Measurements from ENCODE around the gene CTCFL. TPM values are rescaled to one million over a fixed set of nuclear protein-coding genes. Genes with fewer than 3 reads are reported as not detected.

Gene CTCFL
- total and polyA plus RNA-seq, 2 experiments from 2014 or later, result not detected

DNA sequence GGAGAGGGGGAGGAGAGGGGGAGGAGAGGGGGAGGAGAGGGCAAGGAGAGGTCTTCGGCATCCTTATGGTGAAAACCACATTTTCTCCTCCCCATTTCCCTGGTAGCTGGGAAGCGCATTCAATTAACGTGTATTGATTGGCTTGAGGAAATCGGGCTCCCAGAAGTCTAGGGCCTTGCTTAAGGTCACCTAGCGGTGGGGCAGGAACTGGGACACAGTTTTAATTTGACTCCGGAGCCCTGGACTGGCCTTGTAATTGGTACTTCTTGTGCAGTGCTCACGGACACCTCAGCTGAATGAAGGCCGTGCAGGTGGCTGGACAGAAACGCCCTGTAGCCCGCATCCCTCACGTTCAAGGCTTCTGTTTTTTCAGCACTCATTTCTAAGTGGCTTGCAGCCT is 42.8 kb downstream of the CTCFL start:
- Histone ChIP-seq H3K4me3 (no peak overlapping the region), H3K36me3 (ENCODE audit: low read depth) (no peaks in the 10 kb centered on the region), H4K20me1 (ENCODE audit: insufficient read depth) (no peaks in the 10 kb centered on the region), H3K9ac (no peak overlapping the region), H3K4me1 (ENCODE audit: insufficient read depth) (no peaks in the 10 kb centered on the region), H3K79me2 (ENCODE audit: insufficient read depth) (no peaks in the 10 kb centered on the region), H3K27ac (no peak overlapping the region), H3K9me2 (ENCODE audit: insufficient read depth) (no peaks in the 10 kb centered on the region), H3K9me3 (ENCODE audit: low read depth) (no peaks in the 10 kb centered on the region), H3F3A (ENCODE audit: insufficient read depth) (no peaks in the 10 kb centered on the region), H3K27me3 (replicated peaks; ENCODE audit: insufficient read depth) (peaks cover 31% of the 10 kb centered on the region; the same call in 1 of the 2 replicates), H3K4me2 (ENCODE audit: unreplicated experiment) (no peak overlapping the region), H2AFZ (no peak overlapping the region)
- TF ChIP-seq EZH2 (IDR thresholded peaks at IDR 0.05; ENCODE audit: insufficient read depth, poor library complexity, severe bottlenecking) (no peak), EZH2phosphoT487 (IDR thresholded peaks at IDR 0.05; ENCODE audit: insufficient read depth, low read depth) (no peak)
- 74 to 75% methylated on average over 10 to 11 of the region's 11 CpGs for WGBS, 2 experiments (ENCODE audit: low coverage in 1 of 2, low lambda C conversion rate in 2 of 2, missing lambda C conversion rate in 2 of 2)
- no peak for DNase-seq
- in situ Hi-C loops (cut with MboI), result loop anchor here (25.0 kb wide), 1 partner anchor 395 kb away; no protein-coding TSS in a partner anchor

DNA sequence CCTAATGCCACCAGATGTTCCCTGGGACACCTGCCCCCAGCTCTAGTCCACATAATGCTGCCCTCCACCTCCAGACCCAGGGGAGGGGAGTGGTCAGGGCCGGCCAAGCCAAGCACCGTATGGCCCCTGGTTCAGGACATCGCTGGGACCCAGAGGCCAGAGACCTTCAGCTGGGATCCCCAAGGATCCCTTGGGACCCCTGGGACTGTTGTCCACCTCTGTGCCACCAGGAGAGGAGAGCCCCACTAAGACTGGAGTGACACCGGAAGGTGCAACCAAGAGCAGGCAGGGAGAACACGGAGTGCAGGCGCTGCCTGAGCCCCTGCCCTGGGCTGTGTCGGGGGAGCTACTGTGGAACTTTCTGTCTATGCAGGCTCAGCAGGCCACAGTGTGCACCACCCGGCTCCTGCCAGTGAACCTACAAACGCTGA is 43.6 kb downstream of the CTCFL start:
- H3F3A ChIP-seq (ENCODE audit: insufficient read depth), result no peaks in the 10 kb centered on the region
- H3K4me1 ChIP-seq (ENCODE audit: insufficient read depth), result no peaks in the 10 kb centered on the region
- no peak overlapping the region for H3K27ac ChIP-seq
- H3K9me3 ChIP-seq (ENCODE audit: low read depth), result no peaks in the 10 kb centered on the region
- no peak for DNase-seq
- TF ChIP-seq EZH2 (IDR thresholded peaks at IDR 0.05; ENCODE audit: insufficient read depth, poor library complexity, severe bottlenecking) (no peak), EZH2phosphoT487 (IDR thresholded peaks at IDR 0.05; ENCODE audit: insufficient read depth, low read depth) (no peak)
- H2AFZ ChIP-seq, result no peak overlapping the region
- no peak overlapping the region for H3K4me3 ChIP-seq
- H3K9me2 ChIP-seq (ENCODE audit: insufficient read depth), result no peaks in the 10 kb centered on the region
- WGBS, 2 experiments (ENCODE audit: low coverage in 1 of 2, low lambda C conversion rate in 2 of 2, missing lambda C conversion rate in 2 of 2), result 59 to 65% methylated on average over 8 to 9 of the region's 9 CpGs
- no peak overlapping the region for H3K9ac ChIP-seq
- H3K27me3 ChIP-seq (replicated peaks; ENCODE audit: insufficient read depth), result peaks cover 33% of the 10 kb centered on the region; the same call in 1 of the 2 replicates
- no peaks in the 10 kb centered on the region for H4K20me1 ChIP-seq (ENCODE audit: insufficient read depth)
- no peaks in the 10 kb centered on the region for H3K79me2 ChIP-seq (ENCODE audit: insufficient read depth)
- in situ Hi-C loops (cut with MboI), result loop anchor here (25.0 kb wide), 1 partner anchor 394 kb away; no protein-coding TSS in a partner anchor
- H3K36me3 ChIP-seq (ENCODE audit: low read depth), result no peaks in the 10 kb centered on the region
- no peak overlapping the region for H3K4me2 ChIP-seq (ENCODE audit: unreplicated experiment)

DNA sequence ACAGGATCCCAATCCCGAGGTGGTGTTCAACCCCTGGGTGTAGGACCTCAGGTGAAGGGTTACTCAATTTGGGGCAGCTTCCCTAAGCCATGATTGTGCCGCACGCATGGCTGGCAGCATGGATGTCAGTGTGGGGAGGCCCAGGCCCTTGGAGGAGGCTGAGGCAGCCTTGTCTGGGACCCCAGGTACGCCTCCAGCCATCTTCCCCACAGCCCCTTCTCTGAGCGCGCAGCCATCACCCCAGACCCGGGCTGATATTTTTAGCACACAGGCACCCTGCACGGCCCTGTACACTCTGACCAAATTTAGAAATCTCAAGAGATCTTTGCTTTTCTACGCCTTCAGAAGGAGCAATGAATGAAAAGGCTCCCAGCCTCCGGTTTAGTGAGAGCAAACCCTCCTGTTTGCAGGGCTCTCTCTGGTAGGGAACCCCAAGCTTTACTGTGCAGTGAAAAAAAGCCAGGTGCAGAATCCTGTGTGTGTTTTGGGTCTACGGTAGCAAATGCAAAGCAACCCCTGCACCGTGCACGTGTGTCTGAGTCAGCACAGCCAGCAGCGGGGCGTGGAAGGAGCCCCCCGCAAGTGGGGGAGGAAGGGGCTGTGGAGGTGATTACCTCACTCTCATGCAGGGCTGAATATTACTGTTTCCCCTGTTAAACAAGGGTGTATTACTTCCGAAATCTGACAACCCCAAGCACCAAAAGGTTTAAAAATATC is 44.3 kb downstream of the CTCFL start:
- Histone ChIP-seq H3K36me3 (ENCODE audit: low read depth) (no peaks in the 10 kb centered on the region), H4K20me1 (ENCODE audit: insufficient read depth) (no peaks in the 10 kb centered on the region), H3K4me1 (ENCODE audit: insufficient read depth) (no peaks in the 10 kb centered on the region), H3K4me3 (no peak overlapping the region), H3K27ac (no peak overlapping the region), H3K9me2 (ENCODE audit: insufficient read depth) (no peaks in the 10 kb centered on the region), H3K4me2 (ENCODE audit: unreplicated experiment) (no peak overlapping the region), H3F3A (ENCODE audit: insufficient read depth) (no peaks in the 10 kb centered on the region), H3K9me3 (ENCODE audit: low read depth) (no peaks in the 10 kb centered on the region), H3K9ac (no peak overlapping the region), H3K27me3 (replicated peaks; ENCODE audit: insufficient read depth) (peaks cover 27% of the 10 kb centered on the region; the same call in 1 of the 2 replicates), H2AFZ (no peak overlapping the region), H3K79me2 (ENCODE audit: insufficient read depth) (no peaks in the 10 kb centered on the region)
- DNase-seq, result no peak
- no peak for TF ChIP-seq EZH2 (IDR thresholded peaks at IDR 0.05; ENCODE audit: insufficient read depth, poor library complexity, severe bottlenecking)
- no peak for TF ChIP-seq EZH2phosphoT487 (IDR thresholded peaks at IDR 0.05; ENCODE audit: insufficient read depth, low read depth)
- 58 to 61% methylated on average over 17 of the region's 17 CpGs for WGBS, 2 experiments (ENCODE audit: low coverage in 1 of 2, low lambda C conversion rate in 2 of 2, missing lambda C conversion rate in 2 of 2)
- in situ Hi-C loops (cut with MboI), result loop anchor here (25.0 kb wide), 1 partner anchor 393 kb away; no protein-coding TSS in a partner anchor

DNA sequence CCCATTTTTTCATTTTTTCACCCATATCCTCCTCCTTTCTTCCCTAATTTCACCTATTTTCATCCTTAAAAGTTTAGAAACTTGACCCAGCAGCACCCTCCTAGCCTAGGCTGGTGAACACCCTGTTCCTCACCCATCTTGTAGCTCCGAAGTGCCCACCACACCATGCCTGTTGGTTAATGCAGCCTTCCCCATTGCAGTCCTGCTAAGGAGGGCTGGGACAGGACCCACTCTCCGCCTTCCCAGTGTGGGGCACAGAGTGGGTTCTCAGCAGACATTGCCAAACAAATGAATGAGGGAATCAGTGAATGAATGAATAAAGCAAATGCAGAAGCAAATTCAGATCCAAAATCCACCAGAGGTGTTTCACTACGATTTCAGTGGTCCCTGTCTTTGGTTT is 45.7 kb downstream of the CTCFL start:
- H2AFZ ChIP-seq, result no peak overlapping the region
- 70% methylated on average over 3 of the region's 3 CpGs for WGBS, 2 experiments (ENCODE audit: low coverage in 1 of 2, low lambda C conversion rate in 2 of 2, missing lambda C conversion rate in 2 of 2)
- H3K4me1 ChIP-seq (ENCODE audit: insufficient read depth), result no peaks in the 10 kb centered on the region
- H3F3A ChIP-seq (ENCODE audit: insufficient read depth), result no peaks in the 10 kb centered on the region
- no peaks in the 10 kb centered on the region for H3K79me2 ChIP-seq (ENCODE audit: insufficient read depth)
- TF ChIP-seq EZH2 (IDR thresholded peaks at IDR 0.05; ENCODE audit: insufficient read depth, poor library complexity, severe bottlenecking), result no peak
- no peak for TF ChIP-seq EZH2phosphoT487 (IDR thresholded peaks at IDR 0.05; ENCODE audit: insufficient read depth, low read depth)
- peaks cover 40% of the 10 kb centered on the region for H3K27me3 ChIP-seq (replicated peaks; ENCODE audit: insufficient read depth)
- no peak overlapping the region for H3K9ac ChIP-seq
- H3K9me2 ChIP-seq (ENCODE audit: insufficient read depth), result no peaks in the 10 kb centered on the region
- DNase-seq, result no peak
- no peaks in the 10 kb centered on the region for H3K36me3 ChIP-seq (ENCODE audit: low read depth)
- in situ Hi-C loops (cut with MboI), result loop anchor here (10.0 to 25.0 kb wide), 2 partner anchors 94 to 392 kb away; no protein-coding TSS in a partner anchor
- no peak overlapping the region for H3K4me3 ChIP-seq
- H4K20me1 ChIP-seq (ENCODE audit: insufficient read depth), result no peaks in the 10 kb centered on the region
- no peak overlapping the region for H3K4me2 ChIP-seq (ENCODE audit: unreplicated experiment)
- H3K27ac ChIP-seq, result no peak overlapping the region
- no peaks in the 10 kb centered on the region for H3K9me3 ChIP-seq (ENCODE audit: low read depth)

Data from GM23248 (cell line).